Naive thymus-derived CD8-positive, alpha-beta T cell (primary cell): ENCODE data around the gene GSDMA. TPM values are rescaled to one million over a fixed set of nuclear protein-coding genes. Genes with fewer than 3 reads are reported as not detected.

ENCODE experiments used
- microRNA-seq: library from miRNA; unstranded; fragments of <30 nt; microRNA quantifications from one replicate; pipeline ENCODE4 v1.2.0, GENCODE V29; 2022; ENCODE audit warnings: borderline microRNAs expressed
- polyA plus RNA-seq, 3 donors: library from polyadenylated mRNA; unstranded; fragments of 300-500 nt; fragmentation: Illumina TruSeq; gene quantifications; one replicate each; pipeline ENCODE4 v1.2.3, GENCODE V29; 2021
- total RNA-seq, 8 experiments: library from RNA in 2 of 8; stranded (reverse) in 2 of 8; gene quantifications; one replicate each; pipeline ENCODE4 v1.2.3 and lab custom pipeline; 2021 to 2026

Gene GSDMA
- total and polyA plus RNA-seq, 5 experiments from 2014 or later = 0.16 to 0.65 (median 0.50) TPM; not detected in 2

Small RNAs within 50 kb of the gene (microRNA-seq; reads per million reads assigned to microRNA genes)
- gene MIR6884 = not detected

Other genes with a start within 250 kb of the GSDMA start
- gene MIEN1, start 232.5 kb upstream of the GSDMA start, total RNA-seq = 10 to 100 TPM; 28.9 to 33.2 TPM
- 10 to 100 TPM; 75.6 to 81.6 (median 76.7) TPM for gene MIEN1, start 232.5 kb upstream of the GSDMA start, polyA plus RNA-seq
- not detected for gene GRB7, start 225.1 kb upstream of the GSDMA start, total RNA-seq
- gene GRB7, start 225.1 kb upstream of the GSDMA start, polyA plus RNA-seq = not detected
- gene IKZF3, start 98.7 kb upstream of the GSDMA start, total RNA-seq = 100 to 1,000 TPM; 111 to 118 TPM
- 10 to 100 TPM; 18.8 to 59.2 (median 21.5) TPM for gene IKZF3, start 98.7 kb upstream of the GSDMA start, polyA plus RNA-seq
- gene ZPBP2, start 94.8 kb upstream of the GSDMA start, total RNA-seq = under 1 TPM; 0.38 to 0.49 TPM
- gene ZPBP2, start 94.8 kb upstream of the GSDMA start, polyA plus RNA-seq = not detected
- 10 to 100 TPM; 82.2 to 83.3 TPM for gene GSDMB, start 44.4 kb upstream of the GSDMA start, total RNA-seq
- 1 to 10 TPM in 1 of 3 donors, under 1 TPM in 2; 0.55 to 1.2 (median 0.58) TPM for gene GSDMB, start 44.4 kb upstream of the GSDMA start, polyA plus RNA-seq
- 100 to 1,000 TPM; 178 to 192 TPM for gene ORMDL3, start 35.4 kb upstream of the GSDMA start, total RNA-seq
- 100 to 1,000 TPM; 100 to 335 (median 249) TPM for gene ORMDL3, start 35.4 kb upstream of the GSDMA start, polyA plus RNA-seq
- gene LRRC3C, start 35.3 kb upstream of the GSDMA start, total RNA-seq = under 1 TPM in 1 of 2 experiments, not detected in 1; 0.44 TPM
- not detected for gene LRRC3C, start 35.3 kb upstream of the GSDMA start, polyA plus RNA-seq
- gene PSMD3, start 17.8 kb downstream of the GSDMA start, total RNA-seq = 10 to 100 TPM; 77.1 to 87.9 TPM
- 10 to 100 TPM; 45.4 to 55.9 (median 51.5) TPM for gene PSMD3, start 17.8 kb downstream of the GSDMA start, polyA plus RNA-seq
- not detected for gene CSF3, start 52.4 kb downstream of the GSDMA start, total RNA-seq
- not detected for gene CSF3, start 52.4 kb downstream of the GSDMA start, polyA plus RNA-seq
- gene MED24, start 91.4 kb downstream of the GSDMA start, total RNA-seq = 100 to 1,000 TPM; 104 TPM
- gene MED24, start 91.4 kb downstream of the GSDMA start, polyA plus RNA-seq = 10 to 100 TPM; 37.3 to 67.7 (median 42.1) TPM
- 10 to 100 TPM; 53.6 to 54.2 TPM for gene THRA, start 100.0 kb downstream of the GSDMA start, total RNA-seq
- 10 to 100 TPM; 11.3 to 23.3 (median 22.2) TPM for gene THRA, start 100.0 kb downstream of the GSDMA start, polyA plus RNA-seq
- 10 to 100 TPM; 18.2 to 19.2 TPM for gene NR1D1, start 137.6 kb downstream of the GSDMA start, total RNA-seq
- 1 to 10 TPM; 3.9 to 9.9 (median 6.4) TPM for gene NR1D1, start 137.6 kb downstream of the GSDMA start, polyA plus RNA-seq
- 100 to 1,000 TPM; 132 to 135 TPM for gene MSL1, start 159.0 kb downstream of the GSDMA start, total RNA-seq
- 10 to 100 TPM in 1 of 3 donors, 1 to 10 TPM in 2; 6.8 to 12.8 (median 9.2) TPM for gene MSL1, start 159.0 kb downstream of the GSDMA start, polyA plus RNA-seq
- gene CASC3, start 177.5 kb downstream of the GSDMA start, total RNA-seq = 100 to 1,000 TPM; 153 to 162 TPM
- 10 to 100 TPM; 33.5 to 46.9 (median 40.6) TPM for gene CASC3, start 177.5 kb downstream of the GSDMA start, polyA plus RNA-seq
- gene RAPGEFL1, start 214.5 kb downstream of the GSDMA start, total RNA-seq = 1 to 10 TPM; 5.9 to 6.4 TPM
- under 1 TPM in 2 of 3 donors, not detected in 1; 0.12 to 0.65 TPM for gene RAPGEFL1, start 214.5 kb downstream of the GSDMA start, polyA plus RNA-seq